GM23338 (cell line): ENCODE results near the gene TCFL5. TPM values are rescaled to one million over a fixed set of nuclear protein-coding genes. Genes with fewer than 3 reads are reported as not detected.

Experiments used
- ATAC-seq: fragments of 200-7000 bp; cut with Tn5 transposase; 3 replicates; pipeline ENCODE4 v1.9.1; 2020
- DNase-seq: peaks from one replicate; pipeline ENCODE4 v3.0.0-alpha.2; 2015; ENCODE audit warnings: low spot score
- H2AFZ ChIP-seq: fragments of 200-600 bp; sonication (generic); 2 replicates; pipeline ENCODE4 v1.8.0; 2016; ENCODE audit warnings: antibody characterized with exemption, mild to moderate bottlenecking, moderate library complexity
- H3F3A ChIP-seq: fragments of 200-600 bp; sonication (generic); replicated peaks from 2 replicates; pipeline ENCODE4 v1.8.0; 2017; ENCODE audit warnings: antibody characterized with exemption, mixed run types, low read depth
- H3K27ac ChIP-seq: fragments of 200-600 bp; sonication (generic); 2 replicates; pipeline ENCODE4 v1.6.1; 2016; ENCODE audit warnings: low read depth
- H3K27me3 ChIP-seq: fragments of 200-600 bp; sonication (generic); 2 replicates; pipeline ENCODE4 v1.8.0; 2016; ENCODE audit warnings: mild to moderate bottlenecking, mixed run types, moderate library complexity; ENCODE audit not compliant: insufficient read depth
- H3K36me3 ChIP-seq: fragments of 200-600 bp; sonication (generic); 2 replicates; pipeline ENCODE4 v1.8.0; 2016; ENCODE audit warnings: mild to moderate bottlenecking; ENCODE audit not compliant: insufficient read depth
- H3K4me1 ChIP-seq: fragments of 200-600 bp; sonication (generic); 2 replicates; pipeline ENCODE4 v1.8.0; 2016; ENCODE audit warnings: mild to moderate bottlenecking, moderate library complexity; ENCODE audit not compliant: insufficient read depth
- H3K4me2 ChIP-seq: fragments of 200-600 bp; sonication (generic); 2 replicates; pipeline ENCODE4 v1.7.1; 2017; ENCODE audit warnings: mixed run types
- H3K4me3 ChIP-seq: fragments of 200-600 bp; sonication (generic); 2 replicates; pipeline ENCODE4 v1.6.1; 2016; ENCODE audit warnings: mixed run types
- H3K79me2 ChIP-seq: fragments of 200-600 bp; sonication (generic); replicated peaks from 2 replicates; pipeline ENCODE4 v1.8.0; 2017; ENCODE audit warnings: mild to moderate bottlenecking; ENCODE audit not compliant: insufficient read depth
- H3K9me2 ChIP-seq: fragments of 200-600 bp; sonication (generic); 2 replicates; pipeline ENCODE4 v1.8.0; 2017; ENCODE audit not compliant: insufficient read depth
- H4K20me1 ChIP-seq: fragments of 200-600 bp; sonication (generic); replicated peaks from 2 replicates; pipeline ENCODE4 v1.8.0; 2017; ENCODE audit warnings: mild to moderate bottlenecking; ENCODE audit not compliant: insufficient read depth
- H3K27ac Mint-ChIP-seq: 2 replicates; pipeline ENCODE4 v1.8.0; 2020; ENCODE audit warnings: inconsistent platforms, mild to moderate bottlenecking, moderate library complexity, mixed read lengths
- H3K27me3 Mint-ChIP-seq: 3 replicates; pipeline ENCODE4 v1.8.0; 2022; ENCODE audit warnings: low read depth, mild to moderate bottlenecking, moderate library complexity, mixed read lengths, inconsistent platforms; ENCODE audit not compliant: insufficient read depth, poor library complexity
- H3K36me3 Mint-ChIP-seq: 3 replicates; pipeline ENCODE4 v1.8.0; 2021; ENCODE audit warnings: low read depth, mild to moderate bottlenecking, inconsistent platforms, moderate library complexity, mixed read lengths
- H3K4me1 Mint-ChIP-seq: 3 replicates; pipeline ENCODE4 v1.8.0; 2020; ENCODE audit warnings: mild to moderate bottlenecking, inconsistent platforms, mixed read lengths
- H3K4me3 Mint-ChIP-seq: 3 replicates; pipeline ENCODE4 v1.8.0; 2021; ENCODE audit warnings: moderate library complexity, mild to moderate bottlenecking, inconsistent platforms, mixed read lengths
- H3K9me3 Mint-ChIP-seq: 3 replicates; pipeline ENCODE4 v1.8.0; 2020; ENCODE audit warnings: moderate library complexity, mild to moderate bottlenecking, inconsistent platforms, mixed read lengths
- ETS1 ChIP-seq: IDR thresholded peaks from 2 replicates; pipeline ENCODE4 v1.6.1; 2016; ENCODE audit warnings: antibody characterized with exemption
- NANOG ChIP-seq: IDR thresholded peaks from 2 replicates; pipeline ENCODE4 v1.6.1; 2016; ENCODE audit warnings: antibody characterized with exemption, borderline replicate concordance
- ZNF114 ChIP-seq: fragments of 250-450 bp; sonication (Bioruptor Pico); IDR thresholded peaks from 2 replicates; pipeline ENCODE4 v1.5.0; 2020; ENCODE audit warnings: mild to moderate bottlenecking, moderate library complexity
- ZNF462 ChIP-seq: fragments of 250-450 bp; sonication (Bioruptor Pico); IDR thresholded peaks from 2 replicates; pipeline ENCODE4 v1.5.0; 2020; ENCODE audit warnings: mild to moderate bottlenecking, moderate library complexity
- polyA plus RNA-seq: library from polyadenylated mRNA; unstranded; fragments of >200 nt; fragmentation: Nextera tagmentation; extraction: Ambion mirVana; gene quantifications from 2 replicates; pipeline ENCODE4 v1.2.1, GENCODE V29; 2016
- total RNA-seq: library from RNA; depleted of rRNA; stranded (reverse); fragments of >200 nt; shearing (Covaris generic); gene quantifications from 2 replicates; pipeline ENCODE4 v1.2.3, GENCODE V29; 2014

Gene TCFL5
- total and polyA plus RNA-seq, 2 experiments from 2014 or later = 5.8 to 19.3 TPM

GRCh38 chr20:62885896-62886708 is 24.5 kb upstream of the TCFL5 start (continued):
- TF ChIP-seq NANOG (no peak), ETS1 (no peak), ZNF462 (CRISPR knock-in tag) (no peak)

GRCh38 chr20:62885046-62885895 is 23.6 kb upstream of the TCFL5 start:
- Histone ChIP-seq H3F3A (peaks cover 59% of the 10 kb centered on the region; the same call in 1 of the 2 replicates), H2AFZ (no peak overlapping the region), H3K4me2 (peak overlapping the region; percentile 15; the same call in 1 of the 2 replicates), H3K27ac (no peak overlapping the region), H3K9me2 (no peaks in the 10 kb centered on the region), H4K20me1 (peaks cover 7% of the 10 kb centered on the region), H3K36me3 (peaks cover 36% of the 10 kb centered on the region), H3K79me2 (no peaks in the 10 kb centered on the region), H3K4me1 (peaks cover 18% of the 10 kb centered on the region), H3K4me3 (no peak overlapping the region), H3K27me3 (no peaks in the 10 kb centered on the region)
- no peak overlapping the region for H3K4me3 Mint-ChIP-seq
- no peaks in the 10 kb centered on the region; the same call in 2 of the 3 replicates for H3K9me3 Mint-ChIP-seq
- no peak overlapping the region for H3K27ac Mint-ChIP-seq
- H3K36me3 Mint-ChIP-seq = peaks cover 53% of the 10 kb centered on the region
- TF ChIP-seq ZNF114 (no peak), ZNF462 (CRISPR knock-in tag) (no peak)
- peaks cover 42% of the 10 kb centered on the region for H3K4me1 Mint-ChIP-seq
- no peak for DNase-seq
- peak; percentile 9 for ATAC-seq
- peaks cover 13% of the 10 kb centered on the region for H3K27me3 Mint-ChIP-seq
